T47D (cell line): Measurements from ENCODE around the gene ITGB7.

Source experiments
- DNase-seq, 2 experiments: peaks; one replicate each; pipeline versions ENCODE4 v3.0.0 to v3.0.0-alpha.2; 2011 to 2012; ENCODE audit warnings: low read depth in 1 of 2, low spot score in 1 of 2
- JUND ChIP-seq: IDR thresholded peaks from 2 replicates; pipeline ENCODE4 v1.6.1; 2012; ENCODE audit warnings: low read depth
- in situ Hi-C: cut with HindIII; loops from 2 replicates; pipeline ENCODE4 v1.10.0; 2016; ENCODE audit warnings: low sequenced_read_pairs, low pct_unique_long_range_greater_than_20kb

The ITGB7 gene

GRCh38 chr12:53207042-53207441, at the start of gene ITGB7:
TSS of gene ITGB7 (minus strand) at chr12:53207251. CDS start at chr12:53200443, 6,808 bp downstream.
- TF ChIP-seq JUND = no peak
- DNase-seq = no peak
- in situ Hi-C loops = no loop called here

- in situ Hi-C loops = no loop called here
- DNase-seq = no peak
- TF ChIP-seq JUND = no peak
Measured at GRCh38 chr12:53255996-53256395, 48.9 kb upstream of the ITGB7 start.

DNA sequence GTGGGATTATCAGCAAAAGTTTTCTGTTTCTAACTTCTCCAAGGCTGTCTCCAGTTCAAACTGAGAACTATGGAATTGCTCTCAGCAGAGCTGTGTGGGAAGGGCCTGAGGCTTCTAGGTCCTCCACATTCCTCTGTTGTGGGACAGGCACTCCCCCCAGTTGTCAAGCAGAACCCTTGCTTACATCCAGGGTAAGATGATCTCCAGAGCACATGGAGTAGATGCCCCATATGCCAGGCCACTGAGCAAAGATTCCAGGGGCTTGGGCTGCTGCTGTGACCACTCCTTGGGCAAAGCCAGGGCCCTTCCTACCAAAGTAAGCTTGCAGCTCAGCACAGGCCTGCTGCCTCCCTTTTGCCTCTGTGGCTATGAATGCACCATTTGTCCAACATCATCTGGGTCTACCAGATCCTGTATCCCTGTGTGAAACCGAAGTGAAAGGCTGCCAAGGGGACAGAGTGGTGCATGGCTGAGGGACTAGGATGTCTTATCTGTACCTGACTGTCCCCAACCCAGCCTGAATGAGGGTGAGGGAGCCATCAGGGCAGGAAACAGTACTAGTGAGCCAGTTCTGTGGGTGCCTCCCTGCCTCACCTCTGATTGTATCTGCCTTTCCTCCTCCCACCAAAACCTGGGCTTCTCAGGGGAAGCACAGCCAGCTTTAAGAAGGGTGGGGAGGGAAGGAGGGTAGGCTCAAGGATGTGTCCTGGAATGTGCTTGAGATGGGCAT, 47.9 kb upstream of the ITGB7 start:
- TF ChIP-seq JUND = no peak
- in situ Hi-C loops = no loop called here

GRCh38 chr12:53253298-53253697, 46.2 kb upstream of the ITGB7 start:
- DNase-seq = no peak
- in situ Hi-C loops = no loop called here
- TF ChIP-seq JUND = no peak

More for the DNA sequence above, 47.9 kb upstream of the ITGB7 start:
- DNase-seq = no peak

- no peak for TF ChIP-seq JUND
- in situ Hi-C loops = no loop called here
Measured at GRCh38 chr12:53252349-53252916, 45.4 kb upstream of the ITGB7 start.

DNA sequence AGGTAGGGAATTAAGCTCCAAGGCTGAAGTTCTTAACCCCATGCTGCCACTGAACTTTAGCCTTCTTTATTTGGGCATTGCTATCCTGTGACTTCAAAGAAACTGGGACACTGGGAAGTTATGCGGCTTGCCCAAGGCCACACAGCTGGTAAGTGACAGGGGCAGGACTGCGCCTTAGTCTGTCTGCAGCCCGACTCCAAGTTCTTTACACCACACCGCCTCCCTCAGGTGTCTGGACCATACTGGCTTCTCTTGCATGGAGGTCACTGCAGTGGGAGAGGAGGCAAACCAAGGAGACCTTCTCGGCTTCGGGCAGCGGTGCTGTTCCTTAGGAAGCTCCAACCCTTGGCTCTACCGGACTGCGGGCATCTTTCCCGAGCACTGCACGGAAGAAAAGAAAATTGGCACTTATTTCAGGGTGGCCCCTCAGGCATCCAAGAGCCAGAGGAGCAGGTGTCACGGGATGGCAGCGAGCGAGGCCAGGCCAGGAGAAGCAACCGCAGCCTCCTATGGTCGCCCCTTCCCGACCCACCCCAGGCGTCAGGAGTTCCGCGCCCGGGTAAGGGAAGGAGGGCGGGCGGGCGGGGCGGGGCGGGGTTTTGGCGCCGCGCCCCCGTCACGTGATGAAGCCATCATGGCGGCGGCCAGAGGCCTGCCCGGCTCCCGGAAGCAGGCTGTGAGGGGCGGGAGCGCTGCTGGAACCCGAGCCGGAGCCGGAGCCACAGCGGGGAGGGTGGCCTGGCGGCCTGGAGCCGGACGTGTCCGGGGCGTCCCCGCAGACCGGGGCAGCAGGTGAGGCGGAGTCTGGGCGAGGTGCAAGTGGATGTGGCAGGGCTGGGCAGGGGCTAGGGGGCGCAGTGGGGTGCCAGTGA, 44.7 kb upstream of the ITGB7 start:
- peak; percentile 75 to 96 for DNase-seq
- in situ Hi-C loops = no loop called here
- TF ChIP-seq JUND = no peak

More at GRCh38 chr12:53252349-53252916, 45.4 kb upstream of the ITGB7 start:
- peak; percentile 92 to 98 for DNase-seq

DNA sequence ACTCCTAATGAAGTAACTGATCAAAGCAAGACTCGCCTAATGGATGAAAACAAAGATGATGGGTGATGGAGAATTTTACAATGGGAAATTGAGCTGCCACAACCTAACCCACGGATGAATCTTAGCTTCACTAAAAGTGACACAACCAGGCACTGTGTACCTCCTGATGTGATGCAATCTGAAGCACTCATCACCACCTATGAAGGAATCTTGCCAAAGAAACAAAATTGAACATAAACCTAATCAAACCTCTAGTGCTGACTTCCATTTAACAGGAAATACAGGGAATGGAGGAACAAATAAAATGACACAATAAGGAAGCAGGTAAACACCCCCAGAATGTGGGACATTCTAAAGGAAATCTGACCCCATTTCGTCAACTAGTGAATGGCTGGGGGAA, 38.2 kb upstream of the ITGB7 start:
- no peak for DNase-seq
- in situ Hi-C loops = no loop called here
- no peak for TF ChIP-seq JUND

DNA sequence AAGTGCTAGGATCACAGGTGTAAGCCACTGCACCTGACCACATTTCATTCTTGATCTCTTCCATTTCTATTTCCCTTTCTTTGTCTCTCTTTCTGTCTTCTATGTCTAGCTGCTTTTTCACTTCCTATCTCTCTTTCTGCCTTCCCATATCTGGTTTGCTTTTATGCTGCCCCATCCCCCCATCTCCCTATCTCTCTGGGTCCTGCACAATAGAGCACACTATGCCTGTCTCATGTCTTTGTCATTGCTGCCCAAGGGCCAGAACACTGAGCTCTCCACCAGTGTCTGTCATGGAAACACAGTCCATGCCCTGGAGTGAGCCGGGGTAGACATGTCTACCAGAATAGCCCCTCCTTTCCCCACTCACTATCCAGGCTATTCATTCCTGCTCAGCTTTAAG, 37.3 kb upstream of the ITGB7 start:
- no peak for DNase-seq
- TF ChIP-seq JUND = no peak
- in situ Hi-C loops = no loop called here

GRCh38 chr12:53241623-53242412, 34.8 kb upstream of the ITGB7 start:
- in situ Hi-C loops = no loop called here
- no peak for DNase-seq
- TF ChIP-seq JUND = no peak

DNA sequence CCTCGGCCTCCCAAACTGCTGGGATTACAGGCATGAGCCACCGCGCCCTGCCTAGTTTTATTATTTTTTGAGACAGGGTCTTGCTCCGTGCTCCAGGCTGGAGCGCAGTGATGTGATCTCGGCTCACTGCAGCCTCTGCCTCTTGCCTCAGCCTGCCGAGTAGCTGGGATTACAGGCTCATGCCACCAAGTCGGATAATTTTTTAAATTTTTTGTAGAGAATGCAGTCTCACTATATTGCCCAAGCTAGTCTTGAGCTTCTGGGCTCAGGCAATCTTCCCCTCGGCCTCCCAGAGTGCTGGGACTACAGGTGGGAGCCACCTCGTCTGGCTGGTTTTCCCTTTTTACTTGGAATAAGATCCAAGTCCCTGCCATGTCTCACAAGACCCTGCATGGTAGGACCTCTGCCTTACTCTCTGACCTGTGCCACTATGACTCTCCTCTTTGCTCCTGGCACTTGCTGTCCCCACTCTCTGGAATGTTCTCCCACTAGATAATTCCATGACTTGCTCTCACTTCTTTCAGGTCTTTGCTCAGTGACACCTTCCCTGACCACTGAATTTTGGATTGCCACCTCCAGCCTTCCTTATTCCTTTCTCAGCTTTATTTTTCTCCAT, 32.7 kb upstream of the ITGB7 start:
- DNase-seq = no peak
- no peak for TF ChIP-seq JUND
- in situ Hi-C loops = no loop called here

DNA sequence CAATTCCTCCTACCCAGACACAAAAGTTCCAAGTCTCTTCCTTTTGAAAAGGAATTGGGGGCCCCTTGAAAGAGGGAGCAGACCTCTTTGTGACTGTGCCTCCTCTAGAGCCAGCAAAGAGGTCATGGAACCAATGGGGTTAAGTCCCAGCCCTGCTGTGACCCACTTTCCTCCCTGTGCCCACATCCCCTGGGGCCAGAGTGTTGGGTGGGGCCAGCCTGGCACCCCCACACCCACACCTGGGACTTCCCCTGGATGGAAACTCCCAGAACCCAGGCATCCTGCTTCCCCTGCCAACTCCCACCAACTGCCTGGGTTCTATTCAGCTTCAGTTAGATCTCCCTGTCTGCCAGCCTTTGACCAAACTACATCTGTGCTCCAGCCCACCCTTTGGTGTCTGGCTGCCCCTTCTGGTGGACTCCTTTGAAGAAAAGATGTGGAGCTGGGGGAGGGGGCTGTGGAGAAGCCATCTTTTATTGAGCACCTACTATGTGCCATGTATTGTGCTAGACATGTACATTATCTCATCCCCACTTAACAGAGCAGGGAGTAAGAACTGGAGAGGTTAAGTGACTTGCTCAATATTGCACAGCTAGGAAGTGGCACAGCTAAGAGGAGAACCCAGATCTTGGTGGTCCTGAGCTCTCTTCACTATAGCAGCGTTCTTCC, 29.5 kb upstream of the ITGB7 start:
- in situ Hi-C loops = no loop called here
- no peak for DNase-seq
- no peak for TF ChIP-seq JUND
